ENCODE measurements around the gene AK9. TPM values are rescaled to one million over a fixed set of nuclear protein-coding genes. Genes with fewer than 3 reads are reported as not detected.

AK9 gene
- polyA plus RNA-seq, 2 of the 4 experiments (the other 2 are of a cell fraction) = 2.2 to 4.7 TPM

GRCh38 chr6:109482905-109483734, 207.9 kb downstream of the AK9 start, which contains the start of gene ZBTB24 (continued):
- TF ChIP-seq E2F6 (IDR thresholded peaks at IDR 0.05; ENCODE audit: borderline replicate concordance, low read depth) = peak; percentile 44; the same call in 1 of the 2 replicates
- no peak for TF ChIP-seq BHLHE40 (IDR thresholded peaks at IDR 0.05; ENCODE audit: low read depth, low read length)
- TF ChIP-seq KDM1A (IDR thresholded peaks at IDR 0.05; ENCODE audit: low read depth) = no peak
- peak in 1 of 2 experiments; percentile 68; a peak in 3 of 5 replicates for TF ChIP-seq JUN (IDR thresholded peaks at IDR 0.05)
- TF ChIP-seq, protein P1, sequence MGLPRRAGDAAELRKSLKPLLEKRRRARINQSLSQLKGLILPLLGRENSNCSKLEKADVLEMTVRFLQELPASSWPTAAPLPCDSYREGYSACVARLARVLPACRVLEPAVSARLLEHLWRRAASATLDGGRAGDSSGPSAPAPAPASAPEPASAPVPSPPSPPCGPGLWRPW (IDR thresholded peaks at IDR 0.05) = no peak
- 0 out of 2 replicates have a peak, but pooled peaks have one; percentile 47 for TF ChIP-seq MYC (IDR thresholded peaks at IDR 0.05; ENCODE audit: borderline replicate concordance, low read length)
- no peak for TF ChIP-seq HMGXB4 (CRISPR knock-in tag; IDR thresholded peaks at IDR 0.05; ENCODE audit: borderline replicate concordance)
- no peak for TF ChIP-seq NPAS2 (CRISPR knock-in tag; IDR thresholded peaks at IDR 0.05; ENCODE audit: borderline replicate concordance)
- TF ChIP-seq, protein P2, sequence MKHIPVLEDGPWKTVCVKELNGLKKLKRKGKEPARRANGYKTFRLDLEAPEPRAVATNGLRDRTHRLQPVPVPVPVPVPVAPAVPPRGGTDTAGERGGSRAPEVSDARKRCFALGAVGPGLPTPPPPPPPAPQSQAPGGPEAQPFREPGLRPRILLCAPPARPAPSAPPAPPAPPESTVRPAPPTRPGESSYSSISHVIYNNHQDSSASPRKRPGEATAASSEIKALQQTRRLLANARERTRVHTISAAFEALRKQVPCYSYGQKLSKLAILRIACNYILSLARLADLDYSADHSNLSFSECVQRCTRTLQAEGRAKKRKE (CRISPR knock-in tag; IDR thresholded peaks at IDR 0.05; ENCODE audit: low read depth) = no peak
- no peak for TF ChIP-seq ZSCAN20 (CRISPR knock-in tag; IDR thresholded peaks at IDR 0.05)
- TF ChIP-seq, protein P3, sequence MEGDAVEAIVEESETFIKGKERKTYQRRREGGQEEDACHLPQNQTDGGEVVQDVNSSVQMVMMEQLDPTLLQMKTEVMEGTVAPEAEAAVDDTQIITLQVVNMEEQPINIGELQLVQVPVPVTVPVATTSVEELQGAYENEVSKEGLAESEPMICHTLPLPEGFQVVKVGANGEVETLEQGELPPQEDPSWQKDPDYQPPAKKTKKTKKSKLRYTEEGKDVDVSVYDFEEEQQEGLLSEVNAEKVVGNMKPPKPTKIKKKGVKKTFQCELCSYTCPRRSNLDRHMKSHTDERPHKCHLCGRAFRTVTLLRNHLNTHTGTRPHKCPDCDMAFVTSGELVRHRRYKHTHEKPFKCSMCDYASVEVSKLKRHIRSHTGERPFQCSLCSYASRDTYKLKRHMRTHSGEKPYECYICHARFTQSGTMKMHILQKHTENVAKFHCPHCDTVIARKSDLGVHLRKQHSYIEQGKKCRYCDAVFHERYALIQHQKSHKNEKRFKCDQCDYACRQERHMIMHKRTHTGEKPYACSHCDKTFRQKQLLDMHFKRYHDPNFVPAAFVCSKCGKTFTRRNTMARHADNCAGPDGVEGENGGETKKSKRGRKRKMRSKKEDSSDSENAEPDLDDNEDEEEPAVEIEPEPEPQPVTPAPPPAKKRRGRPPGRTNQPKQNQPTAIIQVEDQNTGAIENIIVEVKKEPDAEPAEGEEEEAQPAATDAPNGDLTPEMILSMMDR (IDR thresholded peaks at IDR 0.05) = no peak
- TF ChIP-seq POLR2AphosphoS2 (conservative IDR thresholded peaks at IDR 0.05; ENCODE audit: low read length) = no peak
- TF ChIP-seq, protein P4, sequence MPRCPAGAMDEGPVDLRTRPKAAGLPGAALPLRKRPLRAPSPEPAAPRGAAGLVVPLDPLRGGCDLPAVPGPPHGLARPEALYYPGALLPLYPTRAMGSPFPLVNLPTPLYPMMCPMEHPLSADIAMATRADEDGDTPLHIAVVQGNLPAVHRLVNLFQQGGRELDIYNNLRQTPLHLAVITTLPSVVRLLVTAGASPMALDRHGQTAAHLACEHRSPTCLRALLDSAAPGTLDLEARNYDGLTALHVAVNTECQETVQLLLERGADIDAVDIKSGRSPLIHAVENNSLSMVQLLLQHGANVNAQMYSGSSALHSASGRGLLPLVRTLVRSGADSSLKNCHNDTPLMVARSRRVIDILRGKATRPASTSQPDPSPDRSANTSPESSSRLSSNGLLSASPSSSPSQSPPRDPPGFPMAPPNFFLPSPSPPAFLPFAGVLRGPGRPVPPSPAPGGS (IDR thresholded peaks at IDR 0.05) = 0 out of 3 replicates have a peak, but pooled peaks have one; percentile 58

- DNase-seq (ENCODE audit: low read depth in 1 of 2, low spot score in 1 of 2) = no peak
- CTCF ChIA-PET = no interaction called here
- no peaks in the 10 kb centered on the region for H3K9me3 ChIP-seq
- H3K4me3 ChIP-seq = no peak overlapping the region
- 97% methylated on average over 7 of the region's 7 CpGs for WGBS (ENCODE audit: missing lambda C conversion rate)
- no peak for FAIRE-seq
- H3K4me2 ChIP-seq = peak overlapping the region; percentile 78
- H3K4me1 ChIP-seq = peaks cover 47% of the 10 kb centered on the region; the same call in 2 of the 3 replicates
- no peak for ATAC-seq
- no peak overlapping the region for H3K27ac ChIP-seq
- TF ChIP-seq FOXS1 (CRISPR knock-in tag; IDR thresholded peaks at IDR 0.05) = no peak
- no peak for TF ChIP-seq EHF (CRISPR knock-in tag; IDR thresholded peaks at IDR 0.05)
- POLR2A ChIA-PET = no interaction called here
Observed at GRCh38 chr6:109480993-109481480, 210.0 kb downstream of the AK9 start.

Data from A549 (cell line).